HepG2 (cell line): ENCODE data around the gene ERCC4. TPM values are rescaled to one million over a fixed set of nuclear protein-coding genes. Genes with fewer than 3 reads are reported as not detected.

ENCODE experiments used
- AHR ChIP-seq: IDR thresholded peaks from 2 replicates; pipeline ENCODE4 v1.6.1; 2018; ENCODE audit warnings: missing genetic modification reagents, missing compliant biosample characterization
- GPBP1L1 ChIP-seq: sonication (generic); formaldehyde crosslinking; IDR thresholded peaks from 2 replicates; pipeline ENCODE4 v1.5.0; 2020; ENCODE audit warnings: mild to moderate bottlenecking, missing genetic modification reagents
- HINFP ChIP-seq: sonication (generic); formaldehyde crosslinking; IDR thresholded peaks from 2 replicates; pipeline ENCODE4 v1.4.0; 2020; ENCODE audit warnings: low read depth, mild to moderate bottlenecking, missing genetic modification reagents
- HMGXB3 ChIP-seq: sonication (generic); formaldehyde crosslinking; IDR thresholded peaks from 2 replicates; pipeline ENCODE4 v1.4.0; 2020; ENCODE audit warnings: missing genetic modification reagents, borderline replicate concordance
- MTA3 ChIP-seq: sonication (generic); formaldehyde crosslinking; IDR thresholded peaks from 2 replicates; pipeline ENCODE4 v1.4.0; 2020; ENCODE audit warnings: missing genetic modification reagents
- NFKB2 ChIP-seq: sonication (generic); formaldehyde crosslinking; IDR thresholded peaks from 2 replicates; pipeline ENCODE4 v1.4.0; 2020; ENCODE audit warnings: missing genetic modification reagents, borderline replicate concordance
- PAWR ChIP-seq: sonication (generic); formaldehyde crosslinking; IDR thresholded peaks from 2 replicates; pipeline ENCODE4 v1.4.0; 2020; ENCODE audit warnings: missing genetic modification reagents, mild to moderate bottlenecking, borderline replicate concordance
- PHF21A ChIP-seq: sonication (generic); formaldehyde crosslinking; IDR thresholded peaks from 2 replicates; pipeline ENCODE4 v1.5.0; 2020; ENCODE audit warnings: mild to moderate bottlenecking, missing genetic modification reagents
- POGK ChIP-seq: sonication (generic); formaldehyde crosslinking; conservative IDR thresholded peaks from 2 replicates; pipeline ENCODE4 v1.8.0; 2022; ENCODE audit warnings: mild to moderate bottlenecking, moderate library complexity, missing genetic modification reagents
- SIX4 ChIP-seq: sonication (generic); formaldehyde crosslinking; IDR thresholded peaks from 2 replicates; pipeline ENCODE4 v1.4.0; 2020; ENCODE audit warnings: missing genetic modification reagents
- SRSF1 ChIP-seq: fragments of 200-400 bp; formaldehyde crosslinking; optimal IDR thresholded peaks from 2 replicates; pipeline ENCODE3; 2017; ENCODE audit warnings: mild to moderate bottlenecking, low read depth, low read length, moderate library complexity
- TEAD3 ChIP-seq: optimal IDR thresholded peaks from 2 replicates; pipeline ENCODE3; 2016; ENCODE audit warnings: borderline replicate concordance
- YEATS4 ChIP-seq: sonication (generic); formaldehyde crosslinking; IDR thresholded peaks from 2 replicates; pipeline ENCODE4 v1.4.0; 2020; ENCODE audit warnings: missing genetic modification reagents, borderline replicate concordance
- YY1 ChIP-seq: IDR thresholded peaks from 2 replicates; pipeline ENCODE4 v1.6.1; 2011; ENCODE audit warnings: low read length, low read depth, moderate library complexity, mild to moderate bottlenecking; ENCODE audit not compliant: insufficient read depth, insufficient replicate concordance
- ZNF207 ChIP-seq: fragments of 450-650 bp; IDR thresholded peaks from 2 replicates; pipeline ENCODE4 v1.6.1; 2016; ENCODE audit warnings: antibody characterized with exemption, borderline replicate concordance
- ZNF335 ChIP-seq: sonication (generic); formaldehyde crosslinking; IDR thresholded peaks from 2 replicates; pipeline ENCODE4 v1.4.0; 2020; ENCODE audit warnings: missing genetic modification reagents
- ZNF577 ChIP-seq: sonication (generic); formaldehyde crosslinking; IDR thresholded peaks from 2 replicates; pipeline ENCODE4 v1.4.0; 2020; ENCODE audit warnings: mild to moderate bottlenecking, low read depth, missing genetic modification reagents, borderline replicate concordance
- ZNF761 ChIP-seq: sonication (generic); formaldehyde crosslinking; conservative IDR thresholded peaks from 2 replicates; pipeline ENCODE4 v1.4.0; 2020; ENCODE audit warnings: mild to moderate bottlenecking, missing genetic modification reagents
- ZNF768 ChIP-seq: sonication (generic); formaldehyde crosslinking; IDR thresholded peaks from 2 replicates; pipeline ENCODE4 v1.4.0; 2020; ENCODE audit warnings: missing genetic modification reagents
- ZNF790 ChIP-seq: sonication (generic); formaldehyde crosslinking; IDR thresholded peaks from 2 replicates; pipeline ENCODE4 v1.8.0; 2022; ENCODE audit warnings: missing genetic modification reagents, mild to moderate bottlenecking, borderline replicate concordance
- polyA plus RNA-seq, 8 experiments: library from polyadenylated mRNA; depleted of rRNA in 3 of 8; stranded (reverse) in 7 of 8; unstranded in 1 of 8; fragments of >200 nt; fragmentation: Illumina TruSeq in 4 of 8; extraction: Trizol in 4 of 8; gene quantifications; 2 replicates each; pipeline versions ENCODE4 v1.2.1 to v1.2.3, GENCODE V29; 2011 to 2016; ENCODE audit warnings: low read depth in 4 of 8, missing spikeins in 1 of 8, mixed read lengths in 1 of 8; ENCODE audit not compliant: insufficient read depth in 1 of 8
- total RNA-seq, 5 experiments: library from RNA; depleted of rRNA; stranded (reverse); fragments of >200 nt; fragmentation: Illumina TruSeq; extraction: Trizol; gene quantifications; 2 replicates each; pipeline ENCODE4 v1.2.3, GENCODE V29; 2016; ENCODE audit warnings: low read depth in 1 of 5

The ERCC4 gene
- total and polyA plus RNA-seq, 2 of the 13 experiments (the other 11 are each of a cell fraction or from before 2014, with no cell fraction given) = 5.4 to 15.2 TPM

- TF ChIP-seq HINFP = peak; percentile 73
- peak; percentile 81; the same call in 1 of the 2 replicates for TF ChIP-seq AHR (CRISPR knock-in tag)
- no peak for TF ChIP-seq ZNF790 (CRISPR knock-in tag)
- TF ChIP-seq MTA3 (CRISPR knock-in tag) = no peak
- no peak for TF ChIP-seq ZNF207
- TF ChIP-seq YY1 = peak; percentile 94
- TF ChIP-seq ZNF577 (CRISPR knock-in tag) = peak; percentile 80; the same call in 1 of the 2 replicates
- TF ChIP-seq SIX4 (CRISPR knock-in tag) = 0 out of 2 replicates have a peak, but pooled peaks have one; percentile 36
- TF ChIP-seq ZNF335 (CRISPR knock-in tag) = no peak
- TF ChIP-seq TEAD3 (CRISPR knock-in tag) = peak; percentile 62
- peak; percentile 83 for TF ChIP-seq ZNF768 (CRISPR knock-in tag)
- peak; percentile 89 for TF ChIP-seq SRSF1
- TF ChIP-seq POGK (CRISPR knock-in tag) = peak; percentile 94
- peak; percentile 96 for TF ChIP-seq ZNF761 (CRISPR knock-in tag)
- TF ChIP-seq PHF21A (CRISPR knock-in tag) = peak; percentile 82
- TF ChIP-seq YEATS4 (CRISPR knock-in tag) = peak; percentile 96
- no peak for TF ChIP-seq GPBP1L1
- TF ChIP-seq HMGXB3 = peak; percentile 51; the same call in 1 of the 2 replicates
- peak; percentile 95 for TF ChIP-seq NFKB2 (CRISPR knock-in tag)
- TF ChIP-seq PAWR = peak; percentile 93
Observed at GRCh38 chr16:13919683-13920509, at the start of gene ERCC4 (continued).
